HG03521 (cell line): ENCODE measurements around the gene ABCD2.
"Not testable (repeated sequence)": the region's sequence is repeated elsewhere in the genome, so short reads cannot be mapped to it uniquely, and the experiment has no call there.

Experiments used
- ATAC-seq: cut with Tn5 transposase; IDR thresholded peaks from one replicate; pipeline ENCODE4 v1.9.1; 2021; ENCODE audit warnings: mild to moderate bottlenecking, moderate library complexity; ENCODE audit not compliant: unreplicated experiment

Gene ABCD2

DNA sequence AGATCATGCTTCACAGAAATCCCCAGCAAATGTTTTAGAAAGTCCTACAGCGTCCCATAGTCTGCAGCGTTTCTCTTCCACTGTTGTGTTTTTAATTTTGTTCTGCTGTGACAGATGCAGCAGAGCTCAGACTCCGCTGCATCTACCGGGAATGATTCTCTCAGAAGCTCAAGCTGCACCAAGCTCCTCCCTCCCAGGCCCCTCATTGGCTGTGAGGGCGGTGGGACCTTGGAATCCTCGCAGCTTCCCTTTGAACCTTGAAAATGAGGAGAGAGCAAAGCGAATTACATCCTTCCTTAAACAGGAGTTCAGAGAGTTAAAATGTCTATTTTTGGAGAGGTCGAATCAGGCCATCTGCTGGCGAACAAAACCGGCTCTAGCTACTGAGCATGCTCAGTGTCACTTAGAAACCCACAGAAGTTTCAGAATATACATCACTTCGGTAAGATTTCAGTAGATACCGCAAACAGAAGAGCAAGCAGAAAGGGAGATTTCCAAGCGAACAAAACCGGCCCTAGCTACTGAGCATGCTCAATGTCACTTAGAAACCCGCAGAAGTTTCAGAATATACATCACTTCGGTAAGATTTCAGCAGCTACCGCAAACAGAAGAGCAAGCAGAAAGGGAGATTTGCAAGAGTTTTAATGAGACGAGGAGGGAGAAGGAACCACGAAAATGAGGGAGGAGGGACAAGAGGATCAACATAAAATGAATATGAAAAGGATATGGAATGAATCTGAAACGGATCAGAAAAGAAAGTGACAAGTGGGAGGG lies at the start of gene ABCD2:
TSS of gene ABCD2 (minus strand) at position 144 of the 774 bp plus-strand sequence. CDS start 188 bp downstream, outside the sequence.
- peak; percentile 76 for ATAC-seq

DNA sequence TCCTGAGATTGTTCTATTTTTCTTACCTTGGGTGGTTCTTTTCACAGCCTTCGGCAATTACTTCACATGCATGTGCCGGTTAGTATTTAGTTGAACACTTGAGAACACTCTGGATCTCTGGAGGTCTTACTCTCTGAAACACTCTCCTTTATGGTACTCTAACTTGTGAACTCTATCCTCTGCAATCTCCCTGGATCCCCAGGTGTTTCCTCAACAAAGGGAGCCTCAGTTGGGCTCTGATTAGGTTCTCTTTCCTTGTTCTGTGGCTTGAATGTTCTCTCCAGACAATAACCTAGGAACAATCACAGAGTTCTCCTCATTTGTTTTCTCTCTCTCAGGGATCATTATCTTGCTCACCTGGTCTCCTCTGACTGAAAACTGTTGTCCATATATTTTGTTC lies 40.5 kb upstream of the ABCD2 start:
- no peak for ATAC-seq

DNA sequence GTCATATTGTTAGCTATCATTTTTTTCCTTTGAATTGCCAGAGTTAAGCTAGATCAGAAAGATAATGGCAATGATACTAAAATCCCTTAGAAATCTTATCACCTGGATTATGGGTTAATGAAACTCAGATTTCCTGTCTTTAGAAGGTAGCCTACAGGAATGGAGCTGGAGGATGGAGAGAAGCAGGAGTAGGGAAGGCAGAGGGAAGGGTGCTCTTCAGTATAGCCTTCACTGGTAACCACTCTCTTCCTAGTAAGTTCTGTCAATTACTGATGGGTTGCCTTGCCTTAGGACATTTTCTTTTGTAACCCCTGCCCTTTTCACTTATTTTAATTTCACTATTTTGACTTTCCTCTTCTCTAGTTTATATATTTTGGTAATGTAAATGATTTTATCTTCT lies 27.8 kb upstream of the ABCD2 start:
- ATAC-seq = no peak

- no peak for ATAC-seq
Observed at GRCh38 chr12:39646963-39647362, 27.4 kb upstream of the ABCD2 start.

GRCh38 chr12:39643052-39643451 lies 23.4 kb upstream of the ABCD2 start:
- no peak for ATAC-seq

DNA sequence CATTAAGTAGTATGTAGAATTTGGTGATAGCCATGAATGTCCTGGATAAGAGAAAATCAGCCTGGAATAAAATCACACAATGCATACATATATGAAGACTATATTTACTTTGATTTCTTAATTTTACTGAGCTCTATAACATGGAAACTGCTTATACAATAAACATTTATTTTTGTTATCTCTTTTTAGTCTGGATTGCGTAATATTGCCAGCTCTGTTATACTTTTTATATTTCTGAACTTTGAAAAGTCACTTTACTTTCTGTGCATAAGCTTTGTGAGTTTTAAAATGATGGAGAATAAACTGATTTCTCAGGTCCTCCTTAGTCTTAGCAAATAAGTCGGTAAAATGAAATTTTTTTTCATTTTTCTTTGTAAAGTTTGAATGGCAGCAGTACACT lies 19.2 kb upstream of the ABCD2 start:
- no peak for ATAC-seq

DNA sequence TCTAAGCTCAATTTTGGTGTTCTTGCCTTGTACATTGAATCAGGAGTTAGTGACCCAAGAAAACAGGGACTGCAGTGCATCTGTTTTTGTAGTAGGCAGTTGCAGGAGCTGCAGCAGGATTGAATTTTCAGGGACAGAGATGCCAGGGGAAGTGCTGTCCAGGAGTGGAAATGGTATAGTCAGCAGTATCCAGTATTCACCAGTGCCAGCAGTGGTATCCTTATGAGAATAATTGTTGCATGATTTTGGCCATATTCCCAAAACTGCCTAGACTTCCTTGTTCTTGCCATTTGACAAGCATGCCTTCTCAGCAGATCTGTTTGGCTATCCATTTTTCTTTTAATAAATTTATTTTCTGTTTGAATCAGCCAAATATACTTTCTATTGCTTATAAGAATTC lies 18.6 kb upstream of the ABCD2 start:
- no peak for ATAC-seq

GRCh38 chr12:39632670-39633069 lies 13.1 kb upstream of the ABCD2 start:
- no peak for ATAC-seq

GRCh38 chr12:39628836-39629235 lies 9.2 kb upstream of the ABCD2 start:
- ATAC-seq = no peak

DNA sequence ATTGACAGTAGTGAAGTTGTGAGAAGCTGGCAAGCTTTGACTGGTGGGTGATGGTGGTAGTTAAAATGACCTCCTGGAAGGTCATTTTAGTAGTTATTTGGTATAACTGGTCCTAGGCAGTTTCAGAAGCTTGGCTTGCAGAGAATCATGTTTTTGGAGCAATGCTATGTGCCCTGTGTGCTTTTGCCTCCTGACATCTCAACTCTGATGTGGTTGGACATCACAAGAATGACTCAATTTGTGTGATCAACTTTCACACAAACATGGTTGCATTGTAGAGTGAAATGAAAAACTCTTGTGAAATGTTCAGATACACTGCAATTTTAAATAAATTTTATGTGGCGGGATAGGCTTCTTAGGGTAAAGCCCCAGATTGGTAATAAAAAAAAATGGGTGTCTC lies 8.3 kb upstream of the ABCD2 start:
- no peak for ATAC-seq

GRCh38 chr12:39626033-39626814 lies 6.6 kb upstream of the ABCD2 start:
- no peak for ATAC-seq

DNA sequence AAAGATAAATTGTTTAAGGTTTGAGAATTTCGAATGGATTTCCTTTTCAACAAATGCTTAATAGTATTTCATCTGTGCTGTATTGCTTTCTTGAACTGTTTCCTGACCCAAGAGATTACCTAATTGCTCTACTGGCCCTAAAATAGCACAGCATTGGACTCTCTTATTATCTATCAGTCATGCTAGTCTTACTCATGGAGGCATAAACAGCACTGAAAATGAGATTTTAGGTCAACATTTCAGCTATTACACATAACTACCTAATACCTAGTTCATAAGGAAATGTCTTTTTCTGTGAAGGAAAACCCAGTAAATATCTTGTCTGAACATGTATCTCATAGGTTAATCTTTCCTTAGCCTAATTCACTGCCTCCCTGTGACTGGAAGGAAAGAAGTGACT lies 4.3 kb upstream of the ABCD2 start:
- ATAC-seq = no peak

- ATAC-seq = not testable (repeated sequence)
Observed at GRCh38 chr12:39623160-39623559, 3.6 kb upstream of the ABCD2 start.

- no peak for ATAC-seq
Observed at GRCh38 chr12:39622306-39622705, 2.7 kb upstream of the ABCD2 start.

DNA sequence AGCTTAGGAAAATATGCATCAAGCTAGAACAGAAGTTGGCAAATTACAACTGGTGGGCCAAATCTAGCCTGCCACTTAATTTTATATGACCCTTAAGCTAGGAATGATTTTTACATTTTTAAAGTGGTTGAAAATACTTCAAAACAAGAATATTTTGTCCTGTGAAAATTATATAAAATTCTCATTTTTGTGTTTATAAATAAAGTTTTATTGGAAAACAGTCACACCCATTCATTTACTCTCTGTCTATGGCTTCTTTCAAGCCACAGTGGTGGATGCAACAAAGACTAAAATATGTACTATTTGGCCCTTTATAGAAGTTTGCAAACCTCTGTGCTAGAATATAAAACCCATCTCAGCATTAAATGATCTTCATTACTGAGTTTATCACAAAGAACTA lies 2.1 kb upstream of the ABCD2 start:
- ATAC-seq = no peak

- peak; percentile 18 for ATAC-seq
Observed at GRCh38 chr12:39620659-39621658, 1.4 kb upstream of the ABCD2 start.

GRCh38 chr12:39619316-39619659 lies 315 bp downstream of the ABCD2 start:
- peak; percentile 19 for ATAC-seq

DNA sequence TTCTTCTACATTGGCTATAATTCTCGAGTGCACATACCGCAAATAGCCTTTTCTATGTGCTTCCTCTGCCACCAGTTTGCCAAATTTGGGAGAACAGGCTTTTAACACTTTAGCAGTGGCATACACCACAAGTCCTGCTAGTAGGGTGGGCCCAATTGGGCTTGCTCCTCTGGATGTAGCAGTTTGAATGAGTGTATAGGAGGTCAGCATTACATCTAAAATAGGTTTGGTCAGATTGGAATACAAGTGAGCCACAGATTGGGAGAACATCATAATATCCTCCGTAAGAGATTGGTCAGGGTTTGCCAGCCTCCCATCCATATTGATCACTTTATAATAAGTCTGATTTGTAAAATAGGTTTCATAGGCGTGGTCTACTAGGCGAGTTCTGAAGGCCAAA lies 902 bp downstream of the ABCD2 start:
- no peak for ATAC-seq

- ATAC-seq = no peak
Observed at GRCh38 chr12:39617887-39618286, 1.7 kb downstream of the ABCD2 start.

DNA sequence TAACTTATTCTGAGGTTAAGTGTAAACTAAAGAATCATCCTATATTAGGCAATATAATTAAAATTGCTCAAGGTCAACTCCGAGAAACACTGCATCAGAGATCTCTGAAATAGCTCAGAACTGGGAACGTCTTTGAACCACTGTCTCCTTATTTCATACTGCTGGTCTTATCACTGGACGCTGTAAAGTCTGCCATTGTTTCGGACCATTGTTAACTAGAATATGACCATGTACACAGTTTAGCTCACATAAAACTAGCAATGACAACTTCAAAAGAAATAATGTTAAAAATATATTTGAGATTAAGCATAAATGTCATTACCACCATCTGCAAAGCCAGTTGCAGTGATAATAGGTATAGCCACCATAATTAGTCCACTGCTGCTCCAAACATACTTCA lies 2.9 kb downstream of the ABCD2 start:
- ATAC-seq = no peak

GRCh38 chr12:39616251-39616650 lies 3.4 kb downstream of the ABCD2 start:
- ATAC-seq = no peak
